Adrenal gland (tissue), 12 donors: ENCODE measurements around the gene TRPM8. TPM values are rescaled to one million over a fixed set of nuclear protein-coding genes. Genes with fewer than 3 reads are reported as not detected.

ENCODE experiments used
- DNase-seq, 7 donors: peaks; one replicate each; pipeline ENCODE4 v3.0.0-alpha.2; 2019 to 2020
- H3K27ac ChIP-seq, 5 donors: fragments of 200-600 bp; sonication (generic) in 4 of 5; 1 replicate in 3 of 5; 2 replicates in 2 of 5; pipeline versions ENCODE4 v1.5.1 to v1.8.0; 2016 to 2020; ENCODE audit warnings: mild to moderate bottlenecking in 1 of 5
- H3K27me3 ChIP-seq: fragments of 200-600 bp; 2 replicates; pipeline ENCODE4 v1.8.0; 2021
- H3K36me3 ChIP-seq, 2 donors: fragments of 200-600 bp; replicated peaks in 1 of 2; 1 replicate in 1 of 2; 2 replicates in 1 of 2; pipeline versions ENCODE4 v1.5.1 to v1.8.0; 2018 to 2022
- H3K4me1 ChIP-seq, 2 donors: fragments of 200-600 bp; replicated peaks in 1 of 2; 1 replicate in 1 of 2; 2 replicates in 1 of 2; pipeline versions ENCODE4 v1.5.1 to v1.8.0; 2018 to 2021
- H3K4me3 ChIP-seq, 4 donors: fragments of 200-600 bp; sonication (generic) in 3 of 4; one replicate each; pipeline ENCODE4 v1.5.1; 2016 to 2018
- H3K9me3 ChIP-seq, 3 donors: fragments of 200-600 bp; sonication (generic) in 1 of 3; replicated peaks in 1 of 3; 1 replicate in 2 of 3; 2 replicates in 1 of 3; pipeline versions ENCODE4 v1.5.1 to v1.8.0; 2016 to 2021
- POLR2A ChIP-seq, 2 donors: fragments of 450-650 bp; IDR thresholded peaks; one replicate each; pipeline ENCODE4 v1.6.1; 2017; ENCODE audit warnings: antibody characterized with exemption in 2 of 2, mild to moderate bottlenecking in 2 of 2, moderate library complexity in 1 of 2
- WGBS, 4 donors: extraction: QIAGEN DNeasy Blood & Tissue Kit in 2 of 4; methylation state at CpG; one replicate each; pipeline versions ENCODE4 v1.1.5 to v1.1.7; 2013 to 2017; 5-methylcytosine and 5-hydroxymethylcytosine counted together
- intact Hi-C, 2 donors: fragments of 100-400 bp; cut with DNase I; formaldehyde crosslinking; loops; one replicate each; pipeline versions ENCODE4 v1.14.1 to v1.15.0; 2022 to 2023
- polyA plus RNA-seq, 3 donors: library from polyadenylated mRNA; stranded (reverse); fragments of 200-250 nt in 2 of 3; fragments of 350-450 nt in 1 of 3; fragmentation: Illumina TruSeq in 1 of 3; extraction: RNeasy Lipid Tissue Mini Kit (QIAGEN cat#74804) in 1 of 3; gene quantifications; one replicate each; pipeline ENCODE4 v1.2.3, GENCODE V29; 2013 to 2014
- total RNA-seq, 9 donors: library from RNA; depleted of rRNA in 4 of 9; stranded (reverse); fragments of >200 nt in 4 of 9; fragments of 120-200 nt in 1 of 9; fragmentation: NEBNext Ultra II Directional in 1 of 9; extraction: Animal tissue kit (Norgen Biotek cat#: 25700) in 1 of 9; gene quantifications; one replicate each; pipeline versions ENCODE4 v1.1.0 to v1.2.4, GENCODE V29; 2013 to 2023
- TF ChIP-seq, protein P1 (sequence below), 6 experiments: fragments of 450-650 bp in 4 of 6; fragments of 200-600 bp in 2 of 6; sonication (generic) in 1 of 6; IDR thresholded peaks; 1 replicate in 5 of 6; 2 replicates in 1 of 6; pipeline versions ENCODE4 v1.5.1 to v1.8.0; 2016 to 2021; ENCODE audit warnings: antibody characterized with exemption in 6 of 6, mild to moderate bottlenecking in 2 of 6, moderate library complexity in 1 of 6
- donor health status: healthy with polysubstance abuse.
- donor health status: Bipolar disorder and iron deficiency.
- donor health status: DM: yes; HTN: yes; CAD: no.
- donor health status: DM: no; HTN: no; CAD: no.
- donor health status: DM: no; HTN: no; CAD: no.
- donor health status: DM: yes; HTN: yes; CAD: no.

The TRPM8 gene
- total and polyA plus RNA-seq, 12 donors = not detected

DNA sequence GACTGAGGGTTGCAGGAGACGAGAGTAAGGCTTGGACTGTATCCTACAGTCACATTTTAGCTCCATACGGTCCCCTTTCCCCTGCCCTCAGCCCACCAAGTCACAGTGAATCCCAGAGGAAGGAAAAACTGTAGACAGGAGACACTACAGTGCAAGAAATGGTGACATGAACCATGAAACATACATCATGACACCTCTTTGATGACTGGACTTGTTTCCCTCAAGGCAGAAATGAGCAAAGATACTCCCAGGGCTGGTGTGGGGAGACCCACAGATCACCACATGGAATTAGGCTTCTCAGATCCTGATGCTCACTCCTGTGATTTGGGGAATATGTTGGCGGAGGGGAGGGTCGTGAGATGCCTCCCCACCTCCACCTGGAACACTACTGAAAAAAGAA, 85.1 kb downstream of the TRPM8 start:
- Histone ChIP-seq H3K36me3 (no peaks in the 10 kb centered on the region), H3K27me3 (peaks cover 18% of the 10 kb centered on the region), H3K4me3 (no peak overlapping the region), H3K9me3 (no peaks in the 10 kb centered on the region), H3K4me1 (no peaks in the 10 kb centered on the region), H3K27ac (no peak overlapping the region)
- WGBS, 4 donors = 62 to 73% (median 70%) methylated on average over 4 of the region's 4 CpGs
- DNase-seq = no peak
- TF ChIP-seq, protein P1, sequence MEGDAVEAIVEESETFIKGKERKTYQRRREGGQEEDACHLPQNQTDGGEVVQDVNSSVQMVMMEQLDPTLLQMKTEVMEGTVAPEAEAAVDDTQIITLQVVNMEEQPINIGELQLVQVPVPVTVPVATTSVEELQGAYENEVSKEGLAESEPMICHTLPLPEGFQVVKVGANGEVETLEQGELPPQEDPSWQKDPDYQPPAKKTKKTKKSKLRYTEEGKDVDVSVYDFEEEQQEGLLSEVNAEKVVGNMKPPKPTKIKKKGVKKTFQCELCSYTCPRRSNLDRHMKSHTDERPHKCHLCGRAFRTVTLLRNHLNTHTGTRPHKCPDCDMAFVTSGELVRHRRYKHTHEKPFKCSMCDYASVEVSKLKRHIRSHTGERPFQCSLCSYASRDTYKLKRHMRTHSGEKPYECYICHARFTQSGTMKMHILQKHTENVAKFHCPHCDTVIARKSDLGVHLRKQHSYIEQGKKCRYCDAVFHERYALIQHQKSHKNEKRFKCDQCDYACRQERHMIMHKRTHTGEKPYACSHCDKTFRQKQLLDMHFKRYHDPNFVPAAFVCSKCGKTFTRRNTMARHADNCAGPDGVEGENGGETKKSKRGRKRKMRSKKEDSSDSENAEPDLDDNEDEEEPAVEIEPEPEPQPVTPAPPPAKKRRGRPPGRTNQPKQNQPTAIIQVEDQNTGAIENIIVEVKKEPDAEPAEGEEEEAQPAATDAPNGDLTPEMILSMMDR (IDR thresholded peaks at IDR 0.05) = no peak
- TF ChIP-seq POLR2A (IDR thresholded peaks at IDR 0.05) = no peak
- intact Hi-C loops = no loop called here

DNA sequence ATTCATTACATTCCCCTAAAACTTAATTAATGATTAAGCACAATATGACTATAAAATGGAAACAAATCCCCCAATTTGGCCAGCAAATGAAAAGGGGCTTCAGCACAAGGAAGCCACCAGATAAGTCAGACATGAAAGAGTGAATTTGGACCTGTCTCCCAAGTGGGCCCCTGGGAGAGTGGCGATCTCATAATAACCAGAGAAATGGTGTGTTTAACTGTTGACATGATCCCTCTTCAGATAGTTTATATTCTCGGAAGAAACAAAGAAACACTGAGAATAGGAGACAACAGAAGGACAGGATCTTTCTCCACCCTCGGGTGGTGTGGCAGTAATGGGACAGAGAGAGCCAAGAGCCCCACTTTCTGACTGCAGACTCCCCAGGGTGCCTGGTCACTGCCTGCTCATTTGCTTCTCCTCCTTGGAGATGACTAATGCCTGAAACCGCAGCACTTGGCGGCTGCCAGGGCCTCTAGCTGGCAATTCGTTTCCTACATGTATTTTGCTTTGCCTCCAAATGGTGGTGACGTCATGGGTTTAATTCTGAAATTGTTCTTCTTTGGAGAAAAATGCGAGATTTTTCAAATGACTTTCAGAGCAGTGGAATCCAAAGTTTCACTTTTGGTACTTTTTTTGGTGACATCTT, 86.9 kb downstream of the TRPM8 start:
- no peak overlapping the region for H3K27ac ChIP-seq
- H3K9me3 ChIP-seq = no peaks in the 10 kb centered on the region
- TF ChIP-seq POLR2A (IDR thresholded peaks at IDR 0.05) = no peak
- TF ChIP-seq, protein P1 (IDR thresholded peaks at IDR 0.05) = no peak
- WGBS, 4 donors = 32 to 44% (median 35%) methylated on average over 8 of the region's 8 CpGs
- no peaks in the 10 kb centered on the region for H3K4me1 ChIP-seq
- H3K4me3 ChIP-seq = no peak overlapping the region
- H3K36me3 ChIP-seq = no peaks in the 10 kb centered on the region
- DNase-seq = peak in 6 of 7 donors; percentile 28 to 61 (median 48)
- intact Hi-C loops = no loop called here
- peaks cover 18% of the 10 kb centered on the region for H3K27me3 ChIP-seq

DNA sequence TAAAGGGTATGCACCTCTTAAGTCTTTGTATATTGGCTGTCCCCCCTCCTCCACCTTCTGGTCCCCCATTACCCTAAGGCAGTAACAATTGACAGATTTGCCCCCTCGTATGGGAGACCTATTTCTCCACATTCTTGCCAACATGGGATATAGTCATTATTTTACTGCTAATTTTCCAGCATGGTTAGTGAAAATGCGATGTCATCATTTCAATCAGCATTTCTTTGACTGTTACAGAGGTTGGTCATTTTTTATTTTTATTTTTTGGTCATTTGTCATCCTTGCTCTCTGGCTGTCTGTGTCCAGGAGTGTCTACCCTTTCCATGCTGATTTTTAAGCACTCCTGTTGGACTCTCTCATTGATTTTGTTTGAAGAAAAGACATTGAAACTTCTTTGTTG, 88.0 kb downstream of the TRPM8 start:
- TF ChIP-seq POLR2A (IDR thresholded peaks at IDR 0.05) = no peak
- TF ChIP-seq, protein P1 (IDR thresholded peaks at IDR 0.05) = no peak
- H3K4me1 ChIP-seq = no peaks in the 10 kb centered on the region
- intact Hi-C loops = no loop called here
- no peaks in the 10 kb centered on the region for H3K36me3 ChIP-seq
- peaks cover 18% of the 10 kb centered on the region for H3K27me3 ChIP-seq
- no peak overlapping the region for H3K27ac ChIP-seq
- WGBS, 4 donors = 65 to 73% (median 69%) methylated on average over 2 of the region's 2 CpGs
- no peaks in the 10 kb centered on the region for H3K9me3 ChIP-seq
- H3K4me3 ChIP-seq = no peak overlapping the region
- DNase-seq = no peak

DNA sequence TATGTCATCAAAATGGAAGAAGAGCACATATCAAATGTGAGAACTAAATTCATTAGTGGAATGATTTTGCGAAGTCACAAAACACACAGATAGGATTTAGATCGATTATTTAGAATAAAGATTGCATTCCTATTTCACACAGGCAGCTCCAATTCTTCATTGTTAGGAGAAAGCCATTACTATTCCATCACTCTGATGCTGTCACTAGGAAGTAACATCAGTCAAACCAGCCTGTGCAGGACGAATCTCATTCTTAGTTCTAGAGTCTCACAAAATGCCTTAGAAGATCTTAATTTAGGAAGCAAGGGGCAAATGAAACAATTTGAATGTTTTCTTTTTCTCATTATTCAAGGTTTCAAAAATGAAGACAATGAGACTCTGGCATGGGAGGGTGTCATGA, 89.3 kb downstream of the TRPM8 start:
- WGBS, 4 donors = 61 to 74% (median 68%) methylated on average over 3 of the region's 3 CpGs

More for the DNA sequence above, 89.3 kb downstream of the TRPM8 start:
- no peaks in the 10 kb centered on the region for H3K9me3 ChIP-seq
- H3K27me3 ChIP-seq = peaks cover 12% of the 10 kb centered on the region
- no peaks in the 10 kb centered on the region for H3K36me3 ChIP-seq
- intact Hi-C loops = no loop called here
- H3K4me3 ChIP-seq = no peak overlapping the region
- H3K27ac ChIP-seq = no peak overlapping the region
- H3K4me1 ChIP-seq = no peaks in the 10 kb centered on the region
- TF ChIP-seq, protein P1 (IDR thresholded peaks at IDR 0.05) = no peak
- TF ChIP-seq POLR2A (IDR thresholded peaks at IDR 0.05) = no peak
- DNase-seq = no peak
